B cell (primary cell): Measurements from ENCODE around the gene ZFPL1. TPM values are rescaled to one million over a fixed set of nuclear protein-coding genes. Genes with fewer than 3 reads are reported as not detected.

Experiments used
- ATAC-seq: fragments of 200-7000 bp; cut with Tn5 transposase; one replicate; pipeline ENCODE4 v1.10.0; 2021; ENCODE audit warnings: low read depth, mild to moderate bottlenecking, moderate number of reproducible peaks, moderate library complexity
- CTCF ChIA-PET: fragments of 350-600 bp; sonication (Branson Sonifier 250); formaldehyde crosslinking; loops from one replicate; lab custom pipeline; 2021; ENCODE audit warnings: antibody characterized with exemption, inconsistent platforms; lab: Charles Lee
- POLR2A ChIA-PET: fragments of 350-600 bp; sonication (Branson Sonifier 250); formaldehyde crosslinking; loops from one replicate; lab custom pipeline; 2021; ENCODE audit warnings: antibody characterized with exemption; lab: Charles Lee
- DNase-seq: peaks from one replicate; pipeline ENCODE4 v3.0.0; 2013
- H2AFZ ChIP-seq: 2 replicates; pipeline ENCODE4 v1.6.1; 2012; ENCODE audit warnings: mild to moderate bottlenecking, low read depth, low read length; ENCODE audit not compliant: insufficient read depth, poor library complexity, severe bottlenecking
- H3K27ac ChIP-seq, 2 donors: 1 replicate in 1 of 2; 2 replicates in 1 of 2; pipeline ENCODE4 v1.5.1; 2012 to 2013; ENCODE audit warnings: low read length in 2 of 2, mild to moderate bottlenecking in 2 of 2, moderate library complexity in 1 of 2
- H3K27me3 ChIP-seq, 4 experiments: fragments of 200-600 bp in 1 of 4; sonication (generic) in 1 of 4; replicated peaks in 1 of 4; 1 replicate in 2 of 4; 2 replicates in 2 of 4; pipeline versions ENCODE4 v1.6.1 to v1.7.0; 2013 to 2016; ENCODE audit warnings: low read length in 3 of 4, mild to moderate bottlenecking in 2 of 4, mixed read lengths in 1 of 4, moderate library complexity in 1 of 4; ENCODE audit not compliant: insufficient read depth in 4 of 4, control insufficient read depth in 3 of 4; ENCODE audit errors: control extremely low read depth in 1 of 4
- H3K36me3 ChIP-seq, 2 experiments: replicated peaks in 1 of 2; 1 replicate in 1 of 2; 2 replicates in 1 of 2; pipeline versions ENCODE4 v1.6.1 to v1.7.1; 2013; ENCODE audit warnings: low read length in 1 of 2; ENCODE audit not compliant: insufficient read depth in 2 of 2, control insufficient read depth in 1 of 2; ENCODE audit errors: control extremely low read depth in 1 of 2, extremely low read depth in 1 of 2
- H3K4me1 ChIP-seq, 2 donors: fragments of 200-600 bp in 1 of 2; sonication (generic) in 1 of 2; 1 replicate in 1 of 2; 2 replicates in 1 of 2; pipeline versions ENCODE4 v1.5.1 to v1.6.1; 2013 to 2017; ENCODE audit warnings: low read length in 2 of 2; ENCODE audit not compliant: control insufficient read depth in 2 of 2, insufficient read depth in 2 of 2
- H3K4me2 ChIP-seq: replicated peaks from 2 replicates; pipeline ENCODE3; 2012; ENCODE audit warnings: mild to moderate bottlenecking, low read depth, low read length; ENCODE audit not compliant: poor library complexity, severe bottlenecking
- H3K4me3 ChIP-seq, 5 experiments: fragments of 200-600 bp in 1 of 5; sonication (generic) in 1 of 5; 1 replicate in 3 of 5; 2 replicates in 2 of 5; pipeline versions ENCODE4 v1.5.1 to v1.7.0; 2011 to 2016; ENCODE audit warnings: low read length in 4 of 5, mild to moderate bottlenecking in 4 of 5, low read depth in 2 of 5, control low read depth in 1 of 5, moderate library complexity in 1 of 5; ENCODE audit not compliant: insufficient read depth in 1 of 5; ENCODE audit errors: control extremely low read depth in 1 of 5, extremely low read depth in 1 of 5
- H3K79me2 ChIP-seq: fragments of 200-600 bp; sonication (generic); one replicate; pipeline ENCODE4 v1.6.0; 2016; ENCODE audit warnings: low read length; ENCODE audit not compliant: control insufficient read depth, insufficient read depth
- H3K9ac ChIP-seq: fragments of 200-600 bp; sonication (generic); 2 replicates; pipeline ENCODE4 v1.6.1; 2017; ENCODE audit warnings: mild to moderate bottlenecking, low read length, moderate library complexity
- H3K9me3 ChIP-seq, 3 donors: one replicate each; pipeline versions ENCODE4 v1.6.1 to v1.7.1; 2013; ENCODE audit warnings: low read length in 2 of 3; ENCODE audit not compliant: control insufficient read depth in 2 of 3, insufficient read depth in 1 of 3; ENCODE audit errors: control extremely low read depth in 1 of 3
- H4K20me1 ChIP-seq: 2 replicates; pipeline ENCODE4 v1.6.0; 2012; ENCODE audit warnings: mild to moderate bottlenecking, low read length; ENCODE audit not compliant: insufficient read depth, control insufficient read depth, poor library complexity, severe bottlenecking
- H3K27ac Mint-ChIP-seq: one replicate; pipeline ENCODE4 v1.8.0; 2021; ENCODE audit warnings: mixed read lengths
- H3K27me3 Mint-ChIP-seq: one replicate; pipeline ENCODE4 v1.8.0; 2021; ENCODE audit warnings: mixed read lengths
- H3K4me1 Mint-ChIP-seq: one replicate; pipeline ENCODE4 v1.8.0; 2021; ENCODE audit warnings: mixed read lengths
- H3K4me3 Mint-ChIP-seq: one replicate; pipeline ENCODE4 v1.8.0; 2021; ENCODE audit warnings: mixed read lengths
- H3K9me3 Mint-ChIP-seq: one replicate; pipeline ENCODE4 v1.8.0; 2022; ENCODE audit warnings: mixed read lengths; ENCODE audit not compliant: insufficient read depth
- CTCF ChIP-seq: fragments of 200-600 bp; IDR thresholded peaks from one replicate; pipeline ENCODE4 v1.8.0; 2022; ENCODE audit warnings: antibody characterized with exemption, mild to moderate bottlenecking
- EZH2 ChIP-seq: IDR thresholded peaks from 2 replicates; pipeline ENCODE4 v1.6.1; 2012; ENCODE audit warnings: borderline replicate concordance, low read depth, mild to moderate bottlenecking, moderate library complexity, low read length; ENCODE audit not compliant: insufficient read depth, poor library complexity, severe bottlenecking
- WGBS: methylation state at CpG from one replicate; pipeline ENCODE4 v1.1.5; 2013; ENCODE audit warnings: missing lambda C conversion rate; ENCODE audit not compliant: insufficient coverage; 5-methylcytosine and 5-hydroxymethylcytosine counted together
- intact Hi-C: fragments of 100-400 bp; cut with micrococcal nuclease; formaldehyde crosslinking; loops from one replicate; pipeline ENCODE4 v1.10.0; 2022
- polyA plus RNA-seq: library from polyadenylated mRNA; depleted of rRNA; stranded (reverse); fragments of >200 nt; gene quantifications from 2 replicates; pipeline ENCODE4 v1.2.3, GENCODE V29; 2012
- total RNA-seq, 2 donors: library from RNA; stranded (reverse); fragments of 120-200 nt in 1 of 2; gene quantifications; 1 replicate in 1 of 2; 2 replicates in 1 of 2; pipeline versions ENCODE4 v1.2.3 to v1.2.4, GENCODE V29; 2013 to 2022

ZFPL1 gene
- total and polyA plus RNA-seq, 2 donors (not counting 1 experiment from before 2014, with no cell fraction given), result 57.3 to 79.2 TPM

- ATAC-seq (no peak), DNase-seq (no peak)
- no peaks in the 10 kb centered on the region for H3K36me3 ChIP-seq
- peaks cover 0 to 12% of the 10 kb centered on the region in 2 donors for H3K4me1 ChIP-seq
- TF ChIP-seq EZH2 (no peak), CTCF (no peak)
- no peak overlapping the region for H3K4me2 ChIP-seq
- H3K4me3 ChIP-seq, result no peak overlapping the region
- peaks cover 12% of the 10 kb centered on the region for H3K79me2 ChIP-seq
- intact Hi-C loops, result no loop called here
- Mint-ChIP-seq H3K4me1 (peaks cover 5% of the 10 kb centered on the region), H3K9me3 (no peaks in the 10 kb centered on the region), H3K27me3 (no peaks in the 10 kb centered on the region), H3K4me3 (no peak overlapping the region), H3K27ac (no peak overlapping the region)
- H3K9me3 ChIP-seq, result no peaks in the 10 kb centered on the region
- ChIA-PET CTCF (no interaction called here), POLR2A (no interaction called here)
- WGBS, result 91% methylated on average over 4 of the region's 4 CpGs
- no peaks in the 10 kb centered on the region for H3K27me3 ChIP-seq
- H2AFZ ChIP-seq, result no peak overlapping the region
- H3K27ac ChIP-seq, result no peak overlapping the region
- no peaks in the 10 kb centered on the region for H4K20me1 ChIP-seq
- H3K9ac ChIP-seq, result no peak overlapping the region
Measured at GRCh38 chr11:65077451-65077850, 6.6 kb upstream of the ZFPL1 start.

GRCh38 chr11:65078151-65078550 lies 5.9 kb upstream of the ZFPL1 start:
- peak; percentile 99 for ATAC-seq
- peak overlapping the region; percentile 56 for H3K27ac Mint-ChIP-seq
- intact Hi-C loops, result loop anchor here (1.0 kb wide), 1 partner anchor 64 kb away; the partner anchor contains the start of gene ARL2
- no peaks in the 10 kb centered on the region for H3K9me3 Mint-ChIP-seq
- Histone ChIP-seq H3K79me2 (peaks cover 12% of the 10 kb centered on the region), H3K27ac (peak overlapping the region in 1 of 2 donors; percentile 0), H2AFZ (peak overlapping the region; percentile 63), H4K20me1 (no peaks in the 10 kb centered on the region), H3K36me3 (no peaks in the 10 kb centered on the region), H3K4me3 (no peak overlapping the region), H3K4me2 (no peak overlapping the region), H3K9ac (no peak overlapping the region), H3K27me3 (no peaks in the 10 kb centered on the region), H3K9me3 (no peaks in the 10 kb centered on the region), H3K4me1 (peaks cover 0 to 11% of the 10 kb centered on the region in 2 donors)
- POLR2A ChIA-PET, result no interaction called here
- WGBS, result 42% methylated on average over 2 of the region's 3 CpGs
- H3K4me1 Mint-ChIP-seq, result peaks cover 8% of the 10 kb centered on the region
- CTCF ChIA-PET, result interaction anchor here (0.6 to 0.9 kb wide), 6 partner anchors 12 to 230 kb away, joined by 3 to 5 read pairs (median 3); partner anchors contain the start of gene ARL2
- TF ChIP-seq CTCF, result peak; percentile 71
- no peak for TF ChIP-seq EZH2
- peak; percentile 76 for DNase-seq
- H3K27me3 Mint-ChIP-seq, result no peaks in the 10 kb centered on the region
- no peak overlapping the region for H3K4me3 Mint-ChIP-seq
